HG02678 (cell line): Measurements from ENCODE around the gene LRRC8C.

Source experiments
- ATAC-seq: cut with Tn5 transposase; IDR thresholded peaks from one replicate; pipeline ENCODE4 v1.9.1; 2021; ENCODE audit warnings: mild to moderate bottlenecking, moderate library complexity; ENCODE audit not compliant: unreplicated experiment

Gene LRRC8C

DNA sequence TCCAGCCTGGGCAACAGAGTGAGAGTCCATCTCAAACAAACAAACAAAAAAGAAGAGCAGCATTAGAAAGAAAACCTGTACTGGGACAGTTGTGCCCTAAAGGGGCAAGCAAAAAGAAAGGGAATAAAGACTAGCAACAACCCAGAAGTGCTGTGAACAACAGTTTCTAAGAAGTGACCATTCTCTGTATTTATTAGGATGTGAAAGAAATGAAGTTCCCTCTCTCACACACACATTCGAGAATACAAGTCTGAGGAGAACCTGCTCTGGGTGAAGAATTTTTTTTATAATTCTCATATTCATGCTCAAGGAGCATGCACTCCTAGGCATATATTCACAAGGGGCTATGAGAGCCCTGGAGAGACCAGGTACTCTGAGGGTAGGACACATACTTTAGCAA is 128.4 kb downstream of the LRRC8C start:
- no peak for ATAC-seq

DNA sequence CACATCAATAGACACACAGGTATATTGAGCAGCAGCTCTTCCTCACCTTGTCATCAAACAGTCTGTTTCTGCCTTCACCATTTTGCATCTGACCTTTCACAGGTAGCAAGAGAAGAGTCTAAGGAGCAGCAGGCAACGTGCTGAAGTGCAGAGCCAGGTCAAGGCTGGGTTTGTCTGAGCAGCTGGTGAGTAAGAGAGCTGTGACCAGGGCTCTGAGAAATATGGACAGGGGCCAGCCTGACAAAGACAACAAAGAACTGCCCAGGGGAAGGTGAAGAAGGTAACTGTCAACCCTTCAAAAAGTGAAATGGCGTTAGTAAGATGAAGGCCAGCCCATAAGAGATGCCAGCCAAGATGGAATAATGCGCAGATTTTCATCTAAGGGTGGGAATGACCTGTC is 129.0 kb downstream of the LRRC8C start:
- no peak for ATAC-seq

DNA sequence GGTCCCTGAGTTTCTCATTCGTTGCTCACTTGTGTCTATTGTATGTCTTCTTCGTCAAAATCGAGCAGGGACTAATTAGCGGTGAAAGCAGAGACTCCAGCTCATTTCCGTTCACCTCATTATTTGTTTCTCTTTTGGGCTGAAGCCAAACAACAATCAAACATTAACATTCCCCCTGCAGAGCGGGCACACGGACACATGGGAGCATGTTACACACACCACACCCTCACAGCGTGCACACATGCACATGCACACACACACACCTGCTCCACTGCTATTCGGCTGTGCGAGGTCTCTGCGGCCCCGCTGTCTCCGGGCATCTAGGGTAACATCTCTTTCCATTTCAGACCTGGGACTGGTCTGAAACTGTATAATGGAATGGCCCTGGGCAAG is 129.5 kb downstream of the LRRC8C start:
- ATAC-seq: peak; percentile 20

DNA sequence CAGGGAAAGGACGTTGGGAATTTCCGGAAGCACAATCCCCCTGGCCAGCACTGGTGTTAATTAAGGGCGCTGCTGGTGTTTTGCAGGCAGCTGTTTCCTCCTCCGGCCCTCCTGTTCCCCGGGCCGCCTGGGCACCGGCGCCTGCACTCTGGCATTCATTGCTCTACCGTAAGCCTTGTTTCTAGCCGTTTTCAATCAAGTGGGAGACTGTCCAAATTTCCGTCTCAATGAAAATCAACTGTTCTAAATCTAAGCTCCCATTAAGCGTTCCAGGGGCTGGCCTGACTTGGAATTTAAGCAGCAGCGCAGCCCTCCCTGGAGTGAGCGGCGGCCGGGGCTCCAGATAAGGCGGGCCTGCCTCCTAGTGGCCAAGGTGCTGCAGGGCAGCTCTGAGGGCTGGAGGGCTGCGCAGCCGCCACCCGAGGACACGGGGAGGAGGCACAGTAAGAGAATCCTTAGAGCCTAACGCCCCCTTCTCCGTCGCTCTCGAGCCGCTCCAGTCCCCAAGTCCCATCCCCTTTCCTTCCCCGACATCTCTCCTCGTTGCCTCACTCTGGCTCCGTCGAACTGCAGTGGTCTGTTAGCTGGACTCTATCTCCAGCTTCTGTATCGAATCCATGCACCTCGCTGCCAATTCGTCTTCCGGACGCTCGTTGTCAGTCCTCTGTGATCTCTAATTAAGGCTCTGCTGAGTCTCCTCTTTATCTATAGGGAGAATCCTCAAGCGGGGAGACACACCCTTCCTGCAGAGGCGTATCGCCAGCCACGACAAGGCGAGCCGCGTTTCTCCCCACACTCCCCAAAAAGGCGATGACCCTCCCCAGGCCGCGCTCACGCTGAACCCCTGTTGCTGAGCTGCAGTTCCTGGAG is 130.1 kb downstream of the LRRC8C start:
- ATAC-seq: peak; percentile 99

DNA sequence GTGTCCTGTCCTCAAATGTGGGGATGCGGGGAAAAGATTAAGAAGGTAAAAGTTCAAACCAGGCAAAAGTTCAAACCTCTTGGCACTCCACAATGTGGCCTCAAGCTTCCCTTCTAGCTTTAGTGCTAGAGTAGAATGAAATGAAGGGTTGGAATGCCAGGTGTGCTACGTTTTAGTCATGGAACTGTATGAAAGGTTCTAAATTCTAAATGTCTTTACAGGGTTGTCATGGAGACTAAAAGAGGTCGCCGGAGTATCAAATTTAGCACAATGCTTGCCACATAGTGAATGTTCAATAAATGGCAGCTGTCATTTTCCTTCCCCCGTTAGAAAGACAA is 130.7 kb downstream of the LRRC8C start:
- ATAC-seq: no peak

DNA sequence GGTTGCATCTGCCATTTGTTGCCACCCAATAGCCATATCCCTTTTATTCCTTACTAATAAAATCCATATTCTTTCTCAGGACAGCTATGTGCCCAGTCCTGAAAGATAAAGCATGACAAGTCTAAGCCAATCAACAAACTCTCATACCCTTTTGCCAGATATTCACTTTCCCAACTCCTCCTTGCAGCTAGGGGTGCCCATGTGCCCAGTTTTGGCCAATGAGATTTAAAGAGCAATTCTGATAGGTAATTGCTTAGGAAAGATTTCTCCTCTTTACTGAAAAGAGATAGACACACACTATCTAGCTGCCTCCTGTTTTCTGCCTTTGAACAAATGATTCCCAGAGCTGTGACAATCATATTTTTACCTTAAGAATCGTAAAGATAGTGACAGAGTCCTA is 132.9 kb downstream of the LRRC8C start:
- ATAC-seq: no peak

DNA sequence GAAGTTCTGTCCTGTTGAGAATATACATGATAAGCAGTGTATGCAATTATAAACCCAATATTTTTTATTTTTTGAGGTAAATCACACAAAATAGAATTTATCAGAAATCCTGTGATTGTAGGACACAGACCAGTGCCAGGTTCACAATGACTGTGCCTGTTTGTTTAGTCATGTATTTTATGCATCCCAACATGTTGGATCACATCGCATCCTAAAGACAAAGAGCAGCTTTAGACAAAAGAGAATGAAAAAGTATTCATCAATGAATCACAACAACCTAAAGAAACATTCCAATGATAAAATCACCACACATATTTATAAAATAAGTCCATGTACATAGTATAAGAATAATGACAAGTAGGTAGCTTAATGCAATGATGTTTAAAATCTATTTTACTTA is 134.7 kb downstream of the LRRC8C start:
- ATAC-seq: no peak
